Natural killer cell (primary cell): ENCODE results near the gene CCL15. TPM values are rescaled to one million over a fixed set of nuclear protein-coding genes. Genes with fewer than 3 reads are reported as not detected.

Experiments
- ATAC-seq, 3 donors: fragments of 150-1000 bp in 2 of 3; fragments of 200-7000 bp in 1 of 3; cut with Tn5 transposase; 1 replicate in 1 of 3; 2 replicates in 2 of 3; pipeline ENCODE4 v1.10.0; 2021; ENCODE audit warnings: mild to moderate bottlenecking in 2 of 3, moderate library complexity in 2 of 3
- DNase-seq, 2 donors: peaks; one replicate each; pipeline versions ENCODE4 v3.0.0 to v3.0.0-alpha.2; 2013 to 2021; ENCODE audit warnings: mixed read lengths in 1 of 2
- H3K27ac ChIP-seq: one replicate; pipeline ENCODE4 v1.5.1; 2013; ENCODE audit warnings: mild to moderate bottlenecking, low read length
- H3K27me3 ChIP-seq: one replicate; pipeline ENCODE4 v1.6.1; 2013; ENCODE audit warnings: low read length; ENCODE audit not compliant: control insufficient read depth, insufficient read depth
- H3K36me3 ChIP-seq: one replicate; pipeline ENCODE4 v1.6.1; 2013; ENCODE audit warnings: low read length; ENCODE audit not compliant: control insufficient read depth, insufficient read depth
- H3K4me1 ChIP-seq: one replicate; pipeline ENCODE4 v1.6.1; 2013; ENCODE audit warnings: low read length; ENCODE audit not compliant: control insufficient read depth, insufficient read depth
- H3K4me3 ChIP-seq: one replicate; pipeline ENCODE4 v1.5.1; 2013; ENCODE audit warnings: low read length
- H3K9me3 ChIP-seq: one replicate; pipeline ENCODE4 v1.6.1; 2013; ENCODE audit warnings: low read length; ENCODE audit not compliant: control insufficient read depth, insufficient read depth
- H3K27ac Mint-ChIP-seq, 2 donors: one replicate each; pipeline ENCODE4 v1.8.0; 2022; ENCODE audit warnings: mild to moderate bottlenecking in 2 of 2, mixed read lengths in 2 of 2, moderate library complexity in 1 of 2
- H3K27me3 Mint-ChIP-seq, 2 donors: one replicate each; pipeline ENCODE4 v1.8.0; 2022; ENCODE audit warnings: low read depth in 2 of 2, mixed read lengths in 2 of 2
- H3K36me3 Mint-ChIP-seq: one replicate; pipeline ENCODE4 v1.8.0; 2022; ENCODE audit warnings: mixed read lengths
- H3K4me1 Mint-ChIP-seq, 2 donors: one replicate each; pipeline ENCODE4 v1.8.0; 2022; ENCODE audit warnings: mixed read lengths in 2 of 2
- H3K4me3 Mint-ChIP-seq: one replicate; pipeline ENCODE4 v1.8.0; 2022; ENCODE audit warnings: mild to moderate bottlenecking, moderate library complexity, mixed read lengths
- H3K9me3 Mint-ChIP-seq, 2 donors: one replicate each; pipeline ENCODE4 v1.8.0; 2022; ENCODE audit warnings: mixed read lengths in 2 of 2
- WGBS: methylation state at CpG from one replicate; pipeline ENCODE4 v1.1.7; 2013; ENCODE audit warnings: missing lambda C conversion rate; ENCODE audit not compliant: insufficient coverage; 5-methylcytosine and 5-hydroxymethylcytosine counted together
- intact Hi-C: fragments of 100-400 bp; cut with micrococcal nuclease; formaldehyde crosslinking; loops from one replicate; pipeline ENCODE4 v1.14.2; 2022
- total RNA-seq, 4 donors: library from RNA; stranded (reverse); fragments of 120-200 nt in 1 of 4; gene quantifications; one replicate each; pipeline versions ENCODE4 v1.2.3 to v1.2.4, GENCODE V29; 2013 to 2022
- TF ChIP-seq, protein P1 (sequence below): fragments of 200-600 bp; IDR thresholded peaks from one replicate; pipeline ENCODE4 v1.8.0; 2022; ENCODE audit warnings: antibody characterized with exemption

The CCL15 gene
- total RNA-seq, 3 donors from 2014 or later (not counting 1 experiment from before 2014, with no cell fraction given), result not detected

DNA sequence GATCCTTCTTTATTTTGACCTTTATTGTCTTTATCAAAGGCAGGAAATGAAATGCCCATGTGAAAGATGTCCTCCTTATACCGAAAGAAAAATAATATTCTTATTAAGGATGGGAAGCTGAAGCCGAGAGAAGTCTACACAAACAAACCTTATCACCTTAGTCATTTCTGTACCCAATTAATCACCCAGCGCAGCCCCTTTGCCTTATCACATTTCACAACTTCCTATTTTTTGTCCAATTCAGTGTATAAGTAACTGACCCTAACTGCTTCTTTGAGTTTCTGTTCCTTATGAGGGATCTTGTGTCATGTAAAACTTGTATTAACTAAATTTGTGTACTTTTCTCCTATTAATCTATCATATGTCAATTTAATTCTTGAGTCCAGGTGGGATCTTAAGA is 32.8 kb upstream of the CCL15 start:
- Mint-ChIP-seq H3K27me3 (no peaks in the 10 kb centered on the region), H3K27ac (no peak overlapping the region), H3K9me3 (no peaks in the 10 kb centered on the region), H3K36me3 (no peaks in the 10 kb centered on the region), H3K4me3 (no peak overlapping the region), H3K4me1 (peaks cover 9% of the 10 kb centered on the region in 2 donors)
- Histone ChIP-seq H3K4me1 (no peaks in the 10 kb centered on the region), H3K36me3 (no peaks in the 10 kb centered on the region), H3K9me3 (no peaks in the 10 kb centered on the region), H3K27ac (no peak overlapping the region), H3K4me3 (no peak overlapping the region), H3K27me3 (no peaks in the 10 kb centered on the region)
- DNase-seq (no peak), ATAC-seq (no peak)
- TF ChIP-seq, protein P1, sequence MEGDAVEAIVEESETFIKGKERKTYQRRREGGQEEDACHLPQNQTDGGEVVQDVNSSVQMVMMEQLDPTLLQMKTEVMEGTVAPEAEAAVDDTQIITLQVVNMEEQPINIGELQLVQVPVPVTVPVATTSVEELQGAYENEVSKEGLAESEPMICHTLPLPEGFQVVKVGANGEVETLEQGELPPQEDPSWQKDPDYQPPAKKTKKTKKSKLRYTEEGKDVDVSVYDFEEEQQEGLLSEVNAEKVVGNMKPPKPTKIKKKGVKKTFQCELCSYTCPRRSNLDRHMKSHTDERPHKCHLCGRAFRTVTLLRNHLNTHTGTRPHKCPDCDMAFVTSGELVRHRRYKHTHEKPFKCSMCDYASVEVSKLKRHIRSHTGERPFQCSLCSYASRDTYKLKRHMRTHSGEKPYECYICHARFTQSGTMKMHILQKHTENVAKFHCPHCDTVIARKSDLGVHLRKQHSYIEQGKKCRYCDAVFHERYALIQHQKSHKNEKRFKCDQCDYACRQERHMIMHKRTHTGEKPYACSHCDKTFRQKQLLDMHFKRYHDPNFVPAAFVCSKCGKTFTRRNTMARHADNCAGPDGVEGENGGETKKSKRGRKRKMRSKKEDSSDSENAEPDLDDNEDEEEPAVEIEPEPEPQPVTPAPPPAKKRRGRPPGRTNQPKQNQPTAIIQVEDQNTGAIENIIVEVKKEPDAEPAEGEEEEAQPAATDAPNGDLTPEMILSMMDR, result no peak
- WGBS, result 25% methylated on average over 2 of the region's 3 CpGs
- intact Hi-C loops, result no loop called here

- no peaks in the 10 kb centered on the region for H3K9me3 ChIP-seq
- TF ChIP-seq, protein P1, result no peak
- no peak overlapping the region for H3K4me3 ChIP-seq
- H3K36me3 ChIP-seq, result no peaks in the 10 kb centered on the region
- H3K4me1 ChIP-seq, result no peaks in the 10 kb centered on the region
- no peak overlapping the region for H3K4me3 Mint-ChIP-seq
- WGBS, result no CpG with 5 or more reads among the region's 1 CpG
- no peaks in the 10 kb centered on the region for H3K36me3 Mint-ChIP-seq
- H3K27ac Mint-ChIP-seq, result no peak overlapping the region
- no peaks in the 10 kb centered on the region for H3K9me3 Mint-ChIP-seq
- intact Hi-C loops, result no loop called here
- H3K4me1 Mint-ChIP-seq, result peaks cover 9 to 16% of the 10 kb centered on the region in 2 donors
- ATAC-seq (no peak), DNase-seq (no peak)
- no peak overlapping the region for H3K27ac ChIP-seq
- H3K27me3 Mint-ChIP-seq, result no peaks in the 10 kb centered on the region
- no peaks in the 10 kb centered on the region for H3K27me3 ChIP-seq
Measured at GRCh38 chr17:36030956-36031355, 29.6 kb upstream of the CCL15 start.

DNA sequence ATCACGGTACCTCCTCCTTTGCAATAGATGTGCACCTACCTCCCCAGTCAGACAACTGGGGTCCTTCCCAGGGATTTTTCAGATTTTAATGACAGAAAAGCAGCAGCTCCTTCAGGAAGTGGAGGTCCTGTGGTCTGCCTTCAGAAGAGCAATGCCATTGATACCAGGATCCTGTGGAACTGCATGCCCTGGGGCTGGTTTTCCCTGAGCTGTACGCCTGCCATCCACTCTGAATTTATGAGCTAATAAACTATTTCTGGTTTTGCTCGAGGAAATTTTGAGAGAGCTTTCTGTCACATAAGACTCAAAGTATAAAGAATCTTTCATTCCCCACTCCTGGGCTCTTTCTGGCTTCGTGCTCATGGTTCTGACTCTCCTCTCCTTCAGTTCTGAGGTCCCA is 26.4 kb upstream of the CCL15 start:
- no peaks in the 10 kb centered on the region for H3K27me3 Mint-ChIP-seq
- peaks cover 0 to 8% of the 10 kb centered on the region in 2 donors for H3K4me1 Mint-ChIP-seq
- Histone ChIP-seq H3K27me3 (no peaks in the 10 kb centered on the region), H3K27ac (no peak overlapping the region), H3K9me3 (peaks cover 8% of the 10 kb centered on the region), H3K36me3 (no peaks in the 10 kb centered on the region), H3K4me3 (no peak overlapping the region), H3K4me1 (no peaks in the 10 kb centered on the region)
- ATAC-seq (no peak), DNase-seq (no peak)
- H3K36me3 Mint-ChIP-seq, result no peaks in the 10 kb centered on the region
- no peak overlapping the region for H3K4me3 Mint-ChIP-seq
- H3K9me3 Mint-ChIP-seq, result no peaks in the 10 kb centered on the region
- TF ChIP-seq, protein P1, result no peak
- 82% methylated on average over 4 of the region's 4 CpGs for WGBS
- intact Hi-C loops, result no loop called here
- no peak overlapping the region for H3K27ac Mint-ChIP-seq

- H3K4me3 Mint-ChIP-seq, result no peak overlapping the region
- no peak for ATAC-seq
- 96% methylated on average over 5 of the region's 6 CpGs for WGBS
Measured at GRCh38 chr17:36024106-36024869, 22.9 kb upstream of the CCL15 start.

More at GRCh38 chr17:36024106-36024869, 22.9 kb upstream of the CCL15 start:
- H3K27ac Mint-ChIP-seq, result no peak overlapping the region
- Histone ChIP-seq H3K9me3 (peaks cover 12% of the 10 kb centered on the region), H3K4me1 (no peaks in the 10 kb centered on the region), H3K27ac (no peak overlapping the region), H3K4me3 (no peak overlapping the region), H3K27me3 (no peaks in the 10 kb centered on the region), H3K36me3 (no peaks in the 10 kb centered on the region)
- no peak for DNase-seq
- no peaks in the 10 kb centered on the region for H3K9me3 Mint-ChIP-seq
- peaks cover 0 to 8% of the 10 kb centered on the region in 2 donors for H3K27me3 Mint-ChIP-seq
- TF ChIP-seq, protein P1, result no peak
- intact Hi-C loops, result no loop called here
- no peaks in the 10 kb centered on the region for H3K36me3 Mint-ChIP-seq
- peaks cover 0 to 15% of the 10 kb centered on the region in 2 donors for H3K4me1 Mint-ChIP-seq
